Measurements from ENCODE around the gene OR8A1.
"Not testable (repeated sequence)": the region's sequence is repeated elsewhere in the genome, so short reads cannot be mapped to it uniquely, and the experiment has no call there.

OR8A1 gene

DNA sequence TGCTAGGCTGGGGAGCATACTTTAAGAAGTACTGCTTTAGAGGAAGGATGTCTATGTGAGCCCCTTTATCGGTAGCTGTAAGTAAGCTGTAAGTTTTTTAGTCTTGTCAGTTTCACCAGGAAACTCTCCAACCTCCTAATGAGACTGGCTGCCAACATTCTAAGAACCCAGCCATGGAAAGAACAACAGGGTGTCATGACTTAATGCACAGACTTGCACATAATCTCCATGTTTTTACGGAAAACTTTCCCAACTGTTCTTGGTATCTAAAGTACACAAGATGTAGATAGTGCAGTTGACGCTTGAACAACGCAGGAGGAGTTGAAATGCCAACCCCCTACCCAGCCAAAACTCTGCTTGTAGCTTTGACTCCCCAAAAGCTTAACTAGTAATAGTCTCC is 9.0 kb downstream of the OR8A1 start:
- no peaks in the 10 kb centered on the region for H3K4me1 Mint-ChIP-seq
- CTCF ChIA-PET = no interaction called here
- no peak for DNase-seq
- H3K27ac Mint-ChIP-seq = no peak overlapping the region
- no peak overlapping the region for H3K4me3 Mint-ChIP-seq
- no peaks in the 10 kb centered on the region for H3K36me3 Mint-ChIP-seq
- H3K27me3 Mint-ChIP-seq = peaks cover 8% of the 10 kb centered on the region
- H3K9me3 Mint-ChIP-seq = no peaks in the 10 kb centered on the region

DNA sequence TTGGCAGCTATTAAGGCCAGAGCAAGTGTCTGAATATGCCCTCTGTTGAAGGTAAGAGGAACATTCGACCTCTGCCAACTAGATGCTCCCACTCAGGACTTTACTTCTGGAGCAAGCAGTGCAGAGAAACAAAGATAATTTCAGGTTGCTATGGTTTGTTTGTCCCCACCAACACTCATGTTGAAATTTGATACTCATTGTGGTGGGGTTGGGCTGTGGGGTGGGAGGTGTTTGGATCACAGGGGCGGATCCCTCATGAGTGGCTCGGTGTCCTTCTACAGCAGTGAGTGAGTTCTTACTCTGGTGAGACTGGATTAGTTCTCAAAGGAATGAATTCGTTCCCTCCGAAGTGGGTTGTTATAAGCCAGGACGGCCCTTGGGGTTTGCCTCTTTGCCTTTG is 12.0 kb downstream of the OR8A1 start:
- H3K4me1 Mint-ChIP-seq = no peaks in the 10 kb centered on the region
- H3K27me3 Mint-ChIP-seq = peaks cover 4% of the 10 kb centered on the region

DNA sequence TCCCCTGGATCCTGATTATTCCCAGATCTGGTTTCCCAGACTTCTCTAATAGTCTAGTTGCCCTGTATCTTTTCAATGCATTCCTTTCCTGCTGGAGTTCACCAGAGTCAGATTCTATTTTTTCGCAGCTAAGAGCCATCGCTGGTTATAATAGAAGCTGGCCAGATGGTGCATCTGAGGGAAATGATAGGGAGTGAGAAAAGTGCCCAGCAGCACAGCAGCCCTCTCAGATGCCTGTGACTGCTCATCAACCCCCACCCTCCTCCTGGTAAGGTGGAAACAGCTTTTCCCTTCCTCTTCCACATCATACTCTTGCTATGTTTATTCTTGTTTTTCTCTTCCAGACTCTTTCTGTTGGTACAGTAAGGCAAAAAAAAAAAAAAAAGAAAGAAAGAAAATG is 12.8 kb downstream of the OR8A1 start:
- Mint-ChIP-seq H3K27ac (no peak overlapping the region), H3K36me3 (no peaks in the 10 kb centered on the region), H3K27me3 (peaks cover 4% of the 10 kb centered on the region), H3K4me3 (no peak overlapping the region), H3K9me3 (no peaks in the 10 kb centered on the region), H3K4me1 (no peaks in the 10 kb centered on the region)
- CTCF ChIA-PET = interaction anchor here (1.0 to 1.7 kb wide), 2 partner anchors 8 to 166 kb away, joined by 3 to 5 read pairs; no protein-coding TSS in a partner anchor
- no peak for DNase-seq

More for the DNA sequence above, 12.0 kb downstream of the OR8A1 start:
- CTCF ChIA-PET = no interaction called here
- Mint-ChIP-seq H3K36me3 (no peaks in the 10 kb centered on the region), H3K9me3 (no peaks in the 10 kb centered on the region), H3K27ac (no peak overlapping the region), H3K4me3 (no peak overlapping the region)
- no peak for DNase-seq

DNA sequence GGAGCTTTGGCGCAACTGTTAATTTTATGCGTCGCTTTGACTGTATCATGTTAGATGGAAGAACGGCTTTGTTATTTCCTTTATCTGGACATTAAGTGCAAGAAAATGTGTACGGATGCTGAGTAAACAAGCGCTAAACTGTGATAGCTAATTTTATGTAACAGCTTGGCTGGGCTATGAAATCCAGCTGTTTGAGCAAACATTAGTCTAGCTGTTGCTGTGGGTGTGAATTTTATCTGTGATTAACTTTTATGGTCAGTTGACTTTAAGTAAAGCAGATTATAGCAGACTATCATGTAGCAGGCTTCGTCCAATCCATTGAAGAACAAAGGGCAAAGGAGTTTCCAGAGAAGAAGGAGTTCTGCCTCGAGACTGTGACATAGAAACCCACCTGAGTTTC is 14.0 kb downstream of the OR8A1 start:
- H3K4me1 Mint-ChIP-seq = no peaks in the 10 kb centered on the region
- no peaks in the 10 kb centered on the region for H3K27me3 Mint-ChIP-seq
- no peak overlapping the region for H3K4me3 Mint-ChIP-seq
- CTCF ChIA-PET = interaction anchor here (1.6 to 2.5 kb wide), 4 partner anchors 18 to 168 kb away, joined by 3 to 23 read pairs (median 5); no protein-coding TSS in a partner anchor
- H3K27ac Mint-ChIP-seq = no peak overlapping the region
- H3K36me3 Mint-ChIP-seq = no peaks in the 10 kb centered on the region
- H3K9me3 Mint-ChIP-seq = no peaks in the 10 kb centered on the region
- DNase-seq = no peak

DNA sequence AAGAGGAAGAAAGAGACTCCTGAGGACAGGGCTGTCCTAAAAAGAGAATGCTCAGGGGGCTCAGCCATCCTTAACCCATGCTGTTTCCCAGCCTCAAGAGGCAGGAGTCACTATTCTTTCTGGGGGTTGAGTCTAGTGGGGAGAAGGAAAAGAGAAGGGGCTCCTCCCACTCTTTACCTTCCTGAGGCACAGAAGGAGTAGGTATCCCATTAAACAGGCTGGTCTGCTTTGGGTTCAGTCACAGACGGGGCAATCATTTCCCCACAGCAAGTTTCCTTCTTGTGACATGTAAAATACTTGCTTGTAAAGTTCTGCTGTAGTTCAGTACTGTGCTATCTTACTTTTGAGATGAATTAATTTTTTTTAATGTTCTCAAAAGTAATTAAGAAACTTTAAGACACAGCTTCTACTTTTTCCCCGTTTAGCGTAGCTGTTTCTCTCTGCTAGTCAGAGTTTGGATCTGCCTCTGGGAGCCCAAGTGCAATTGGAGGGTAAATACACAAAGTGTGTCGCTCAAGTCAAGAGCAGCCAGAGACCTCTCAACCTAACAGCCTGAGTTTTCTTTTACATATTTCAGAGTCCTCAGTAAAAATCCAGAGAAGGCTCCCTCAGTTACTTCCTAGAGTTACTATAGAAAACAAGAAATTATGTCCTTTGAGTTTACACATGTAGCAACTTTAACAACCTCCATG is 15.0 kb downstream of the OR8A1 start:
- H3K27ac Mint-ChIP-seq = no peak overlapping the region
- no peak for DNase-seq
- CTCF ChIA-PET = interaction anchor here (0.9 to 2.5 kb wide), 10 partner anchors 8 to 515 kb away, joined by 3 to 23 read pairs (median 3); no protein-coding TSS in a partner anchor
- H3K27me3 Mint-ChIP-seq = no peaks in the 10 kb centered on the region
- no peaks in the 10 kb centered on the region for H3K36me3 Mint-ChIP-seq
- H3K9me3 Mint-ChIP-seq = no peaks in the 10 kb centered on the region
- no peaks in the 10 kb centered on the region for H3K4me1 Mint-ChIP-seq
- no peak overlapping the region for H3K4me3 Mint-ChIP-seq

DNA sequence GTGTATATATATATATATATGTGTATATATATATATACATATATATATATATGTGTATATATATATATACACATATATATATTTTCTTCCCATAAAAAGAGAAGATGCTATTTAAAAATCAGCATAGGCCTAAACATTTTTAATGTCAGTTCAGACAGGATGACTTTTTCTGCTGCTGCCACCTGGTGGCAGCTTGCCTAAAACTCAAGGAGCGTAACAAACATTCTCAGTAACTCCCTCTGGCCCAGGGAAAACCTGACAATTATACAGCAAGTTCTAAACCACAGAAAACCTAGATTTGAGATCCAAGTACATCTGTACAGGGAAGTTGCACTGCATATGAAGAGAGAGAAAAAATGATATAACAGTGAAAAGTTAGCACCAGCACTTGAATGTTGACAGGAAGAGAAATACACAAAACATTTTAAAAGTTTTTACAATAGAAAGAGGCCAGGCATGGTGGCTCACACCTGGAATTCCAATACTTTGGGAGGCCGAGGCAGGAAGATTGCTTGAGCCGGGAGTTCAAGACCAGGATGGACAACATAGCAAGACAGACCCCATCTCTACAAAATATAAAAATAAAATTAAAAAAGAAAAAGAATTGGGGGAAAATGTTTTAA is 16.6 kb downstream of the OR8A1 start:
- H3K27ac Mint-ChIP-seq = no peak overlapping the region
- CTCF ChIA-PET = interaction anchor here (0.7 to 2.5 kb wide), 7 partner anchors 9 to 516 kb away, joined by 3 to 23 read pairs (median 3); no protein-coding TSS in a partner anchor
- no peaks in the 10 kb centered on the region for H3K36me3 Mint-ChIP-seq
- peak; percentile 52 for DNase-seq
- no peaks in the 10 kb centered on the region for H3K4me1 Mint-ChIP-seq
- no peak overlapping the region for H3K4me3 Mint-ChIP-seq
- peaks cover 5% of the 10 kb centered on the region for H3K27me3 Mint-ChIP-seq
- H3K9me3 Mint-ChIP-seq = no peaks in the 10 kb centered on the region

DNA sequence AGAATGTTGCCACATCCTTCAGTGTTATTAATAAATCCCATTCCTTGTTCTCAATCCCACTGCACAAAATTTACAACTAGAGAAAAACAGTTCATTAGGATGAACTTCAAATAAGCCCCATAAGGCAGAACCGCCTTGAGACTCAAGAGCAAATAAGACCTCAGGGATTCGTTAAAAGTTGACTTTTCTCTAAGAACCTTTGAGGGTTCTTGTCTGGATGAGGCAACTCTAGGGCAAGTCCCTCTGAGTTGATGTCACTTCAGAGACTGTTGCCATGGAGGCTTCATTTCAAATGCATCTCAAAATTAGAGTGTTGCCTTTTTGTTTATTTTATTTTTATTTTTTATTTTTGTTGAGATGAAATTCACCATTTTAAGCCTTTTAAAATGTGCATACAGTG is 21.6 kb downstream of the OR8A1 start:
- CTCF ChIA-PET = no interaction called here
- Mint-ChIP-seq H3K4me3 (no peak overlapping the region), H3K27me3 (peaks cover 12% of the 10 kb centered on the region), H3K27ac (no peak overlapping the region), H3K9me3 (no peaks in the 10 kb centered on the region), H3K4me1 (no peaks in the 10 kb centered on the region), H3K36me3 (no peaks in the 10 kb centered on the region)
- no peak for DNase-seq

DNA sequence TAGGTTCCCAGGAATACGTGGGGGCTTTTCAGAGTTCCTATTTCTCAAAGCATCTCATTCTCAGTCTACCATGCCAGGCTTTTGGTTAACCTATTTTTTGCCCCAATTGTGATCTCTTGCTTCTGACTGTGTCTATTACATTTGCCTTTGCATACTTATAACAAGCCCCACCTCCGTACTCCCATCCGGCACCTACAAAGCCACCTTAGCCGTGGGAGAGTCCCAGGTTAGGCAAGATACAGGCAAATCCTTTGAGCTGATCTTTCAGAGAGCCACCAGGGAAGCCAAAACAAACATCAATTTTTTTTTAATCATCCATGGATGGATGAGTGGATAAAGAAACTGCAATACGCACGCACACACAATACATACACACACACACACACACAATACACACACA is 22.8 kb downstream of the OR8A1 start:
- H3K9me3 Mint-ChIP-seq = no peaks in the 10 kb centered on the region
- H3K36me3 Mint-ChIP-seq = no peaks in the 10 kb centered on the region
- H3K27me3 Mint-ChIP-seq = peaks cover 15% of the 10 kb centered on the region
- no peaks in the 10 kb centered on the region for H3K4me1 Mint-ChIP-seq
- DNase-seq = no peak
- CTCF ChIA-PET = no interaction called here
- no peak overlapping the region for H3K4me3 Mint-ChIP-seq
- H3K27ac Mint-ChIP-seq = no peak overlapping the region

DNA sequence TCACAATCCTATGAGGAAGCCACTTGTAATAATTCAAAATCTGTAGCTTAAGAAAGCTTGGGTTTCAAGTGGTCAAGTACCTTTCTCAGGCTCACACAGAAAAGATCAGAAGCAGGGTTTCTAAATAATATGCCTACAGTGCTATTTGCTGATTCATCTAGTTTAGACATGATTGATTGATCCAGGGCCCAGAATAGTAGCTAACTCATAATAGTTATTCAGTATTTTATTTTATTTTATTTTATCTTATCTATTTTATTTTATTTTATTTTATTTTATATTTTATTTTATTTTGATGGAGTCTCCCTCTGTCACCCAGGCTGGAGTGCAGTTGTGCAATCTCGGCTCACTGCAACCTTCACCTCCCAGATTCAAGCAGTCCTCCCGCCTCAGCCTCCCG is 25.5 kb downstream of the OR8A1 start:
- no peak for DNase-seq
- Mint-ChIP-seq H3K36me3 (no peaks in the 10 kb centered on the region), H3K4me1 (no peaks in the 10 kb centered on the region), H3K9me3 (no peaks in the 10 kb centered on the region), H3K27ac (no peak overlapping the region), H3K27me3 (peaks cover 13% of the 10 kb centered on the region), H3K4me3 (no peak overlapping the region)
- CTCF ChIA-PET = no interaction called here

DNA sequence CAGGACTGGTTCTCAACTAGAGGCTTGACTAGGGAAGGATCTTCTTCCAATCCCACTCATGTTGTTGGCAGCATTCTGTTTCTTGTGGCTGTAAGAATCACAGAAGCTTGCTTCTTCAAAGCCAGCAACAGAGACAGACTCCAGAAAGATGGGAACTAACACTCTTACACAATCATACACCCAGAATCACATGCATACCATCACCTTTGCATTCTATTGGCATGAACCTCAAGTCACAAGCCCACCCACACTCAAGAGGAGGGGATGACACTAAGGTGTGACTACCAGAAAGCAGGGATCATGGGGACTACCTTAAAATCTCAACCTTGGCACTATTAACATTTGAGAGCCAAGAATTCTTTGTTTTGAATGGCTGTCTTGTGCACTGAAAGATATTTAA is 27.8 kb downstream of the OR8A1 start:
- Mint-ChIP-seq H3K9me3 (no peaks in the 10 kb centered on the region), H3K36me3 (no peaks in the 10 kb centered on the region), H3K27ac (no peak overlapping the region), H3K4me3 (no peak overlapping the region), H3K27me3 (peaks cover 12% of the 10 kb centered on the region), H3K4me1 (no peaks in the 10 kb centered on the region)
- no peak for DNase-seq
- CTCF ChIA-PET = interaction anchor here (1.2 kb wide), 1 partner anchor 12 kb away, joined by 3 read pairs; no protein-coding TSS in a partner anchor

DNA sequence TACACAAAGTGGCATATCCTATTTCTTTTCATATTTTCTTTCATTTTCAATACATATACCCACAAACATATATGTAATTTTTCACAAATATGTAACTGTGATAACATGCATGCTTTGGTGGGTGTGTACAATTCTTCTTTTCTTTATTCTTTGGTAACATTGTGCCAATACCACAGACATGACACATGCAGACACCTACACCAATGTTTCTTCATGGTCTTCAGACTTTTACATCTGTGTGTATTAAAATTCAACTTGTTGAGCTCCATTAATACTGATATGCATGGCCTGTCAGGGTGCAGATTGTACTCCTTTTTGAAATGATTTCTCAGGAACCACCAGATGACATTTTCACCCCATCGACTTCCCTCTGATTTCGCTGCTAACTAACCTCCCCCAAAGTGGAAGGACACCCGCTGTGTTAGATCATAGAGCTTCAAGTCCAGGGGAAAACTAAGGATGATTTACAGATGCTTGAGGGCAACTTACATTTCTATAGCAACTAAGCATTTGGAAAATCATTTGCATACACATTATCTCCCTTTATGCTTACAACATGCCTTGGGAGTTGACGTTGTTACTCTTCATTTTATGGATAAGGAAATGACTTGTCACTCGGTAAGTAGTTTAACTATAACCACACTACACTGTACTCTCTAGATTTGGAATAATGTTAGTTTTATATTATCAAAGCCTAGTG is 31.0 kb downstream of the OR8A1 start:
- H3K27ac Mint-ChIP-seq = no peak overlapping the region
- no peaks in the 10 kb centered on the region for H3K9me3 Mint-ChIP-seq
- no peak overlapping the region for H3K4me3 Mint-ChIP-seq
- CTCF ChIA-PET = interaction anchor here (2.1 kb wide), 1 partner anchor 16 kb away, joined by 5 read pairs; no protein-coding TSS in a partner anchor
- H3K36me3 Mint-ChIP-seq = no peaks in the 10 kb centered on the region
- no peaks in the 10 kb centered on the region for H3K4me1 Mint-ChIP-seq
- no peak for DNase-seq
- peaks cover 10% of the 10 kb centered on the region for H3K27me3 Mint-ChIP-seq

DNA sequence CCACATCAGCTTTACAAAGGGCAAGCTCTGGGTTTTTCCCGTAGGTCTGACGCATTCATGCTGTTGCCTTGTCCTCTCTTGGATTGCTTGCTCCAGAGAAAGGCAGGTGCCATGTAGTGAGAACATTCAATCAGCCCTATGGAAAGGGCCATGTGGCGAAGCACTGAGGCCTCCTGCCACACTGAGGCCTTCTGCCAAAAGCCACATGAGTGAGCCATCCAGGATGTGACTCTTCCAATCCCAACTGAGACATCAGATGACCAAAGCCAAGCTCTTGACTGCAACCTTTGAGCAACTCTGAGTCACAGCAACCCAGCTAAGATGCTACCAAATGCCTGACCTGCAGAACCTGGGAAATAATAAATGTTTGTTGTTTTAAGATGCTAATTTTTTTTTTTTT is 32.4 kb downstream of the OR8A1 start:
- no peaks in the 10 kb centered on the region for H3K4me1 Mint-ChIP-seq
- no peak overlapping the region for H3K27ac Mint-ChIP-seq
- H3K9me3 Mint-ChIP-seq = no peaks in the 10 kb centered on the region
- H3K36me3 Mint-ChIP-seq = no peaks in the 10 kb centered on the region
- no peak for DNase-seq
- CTCF ChIA-PET = interaction anchor here (2.1 kb wide), 1 partner anchor 17 kb away, joined by 5 read pairs; no protein-coding TSS in a partner anchor
- no peak overlapping the region for H3K4me3 Mint-ChIP-seq
- peaks cover 8% of the 10 kb centered on the region for H3K27me3 Mint-ChIP-seq

DNA sequence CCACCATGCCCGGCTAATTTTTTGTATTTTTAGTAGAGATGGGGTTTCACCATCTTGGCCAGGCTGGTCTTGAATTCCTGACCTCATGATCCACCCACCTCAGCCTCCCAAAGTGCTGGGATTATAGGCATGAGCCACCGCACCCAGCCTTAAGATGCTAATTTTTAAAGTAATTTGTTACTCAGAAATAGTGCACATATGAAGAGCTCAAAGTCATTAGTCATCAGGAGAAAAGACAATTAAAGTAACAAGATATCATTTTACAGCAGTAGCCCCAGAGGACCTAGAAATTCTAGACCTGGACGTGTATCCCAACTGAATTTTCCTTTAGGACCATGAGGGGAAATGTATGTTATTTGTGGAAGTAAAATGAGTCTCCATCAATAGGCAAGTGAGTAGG is 32.9 kb downstream of the OR8A1 start:
- DNase-seq, CTCF ChIA-PET, H3K4me3 Mint-ChIP-seq, H3K4me1 Mint-ChIP-seq, H3K27ac Mint-ChIP-seq, H3K27me3 Mint-ChIP-seq, H3K9me3 Mint-ChIP-seq, H3K36me3 Mint-ChIP-seq: not testable (repeated sequence)

DNA sequence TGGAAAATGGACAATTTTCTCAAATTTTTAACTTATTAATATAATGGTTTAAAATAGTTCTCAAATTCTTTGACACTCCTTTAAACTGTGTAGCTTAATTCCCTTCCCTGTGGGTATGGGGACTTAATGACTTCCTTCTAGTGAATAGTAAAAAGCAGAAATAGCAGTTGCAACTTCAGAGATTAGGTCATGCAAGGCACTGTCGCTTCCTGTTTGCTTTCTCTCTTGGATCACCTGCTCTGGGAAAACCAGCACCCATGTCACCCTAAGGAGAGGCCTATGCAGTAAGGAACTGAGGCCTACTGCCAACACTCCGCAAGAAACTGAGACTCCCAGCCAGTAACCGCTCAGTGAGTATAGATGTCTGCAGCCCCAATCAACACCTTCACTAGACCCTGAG is 35.9 kb downstream of the OR8A1 start:
- Mint-ChIP-seq H3K36me3 (no peaks in the 10 kb centered on the region), H3K27ac (no peak overlapping the region), H3K4me3 (no peak overlapping the region), H3K9me3 (no peaks in the 10 kb centered on the region), H3K27me3 (peaks cover 3% of the 10 kb centered on the region), H3K4me1 (no peaks in the 10 kb centered on the region)
- CTCF ChIA-PET = no interaction called here
- DNase-seq = no peak

All from activated naive CD4-positive, alpha-beta T cell treated with anti-CD3 and anti-CD28 coated beads, Interleukin-2, amount 10 ng/mL, durations not matched to agents 7 days and 5 days (primary cell).